HUES64 (cell line): ENCODE measurements around the gene PIP5K1B.
"Not testable (repeated sequence)": the region's sequence is repeated elsewhere in the genome, so short reads cannot be mapped to it uniquely, and the experiment has no call there.

Experiments
- H3K27ac ChIP-seq: 2 replicates; pipeline ENCODE4 v1.7.0; 2013; ENCODE audit warnings: low read depth, low read length, inconsistent platforms
- H3K27me3 ChIP-seq: 2 replicates; pipeline ENCODE4 v1.6.1; 2013; ENCODE audit warnings: mild to moderate bottlenecking, low read length; ENCODE audit not compliant: insufficient read depth
- H3K36me3 ChIP-seq: 2 replicates; pipeline ENCODE4 v1.6.1; 2013; ENCODE audit warnings: mild to moderate bottlenecking, low read length; ENCODE audit not compliant: insufficient read depth
- H3K4me1 ChIP-seq: 2 replicates; pipeline ENCODE4 v1.6.1; 2013; ENCODE audit warnings: mild to moderate bottlenecking, low read length, moderate library complexity; ENCODE audit not compliant: insufficient read depth
- H3K4me3 ChIP-seq: 2 replicates; pipeline ENCODE4 v1.5.1; 2013; ENCODE audit warnings: mild to moderate bottlenecking, low read length, moderate library complexity
- H3K9ac ChIP-seq: 2 replicates; pipeline ENCODE4 v1.6.1; 2013; ENCODE audit warnings: mild to moderate bottlenecking, low read depth, low read length
- H3K9me3 ChIP-seq: 2 replicates; pipeline ENCODE4 v1.6.1; 2013; ENCODE audit warnings: low read depth, low read length; ENCODE audit not compliant: insufficient read depth
- WGBS: fragments of 150-250, 120-280 bp; methylation state at CpG from one replicate; pipeline ENCODE4 v1.1.7; 2013; ENCODE audit warnings: missing lambda C conversion rate; 5-methylcytosine and 5-hydroxymethylcytosine counted together

The PIP5K1B gene

GRCh38 chr9:69036309-69036708 is 331.3 kb downstream of the PIP5K1B start:
- peak overlapping the region; percentile 99 for H3K4me3 ChIP-seq
- WGBS, result 7% methylated on average over 14 of the region's 14 CpGs
- peak overlapping the region; percentile 93 for H3K9ac ChIP-seq
- H3K27me3 ChIP-seq, result no peaks in the 10 kb centered on the region
- no peaks in the 10 kb centered on the region for H3K36me3 ChIP-seq
- H3K27ac ChIP-seq, result peak overlapping the region; percentile 84
- no peaks in the 10 kb centered on the region for H3K4me1 ChIP-seq
- no peaks in the 10 kb centered on the region for H3K9me3 ChIP-seq

- H3K27ac ChIP-seq, result no peak overlapping the region
- no peaks in the 10 kb centered on the region for H3K4me1 ChIP-seq
- no peaks in the 10 kb centered on the region for H3K9me3 ChIP-seq
- H3K9ac ChIP-seq, result peak overlapping the region; percentile 93
- peak overlapping the region; percentile 99 for H3K4me3 ChIP-seq
- H3K27me3 ChIP-seq, result no peaks in the 10 kb centered on the region
- H3K36me3 ChIP-seq, result no peaks in the 10 kb centered on the region
- 71% methylated on average over 10 of the region's 10 CpGs for WGBS
Measured at GRCh38 chr9:69036799-69037198, 331.8 kb downstream of the PIP5K1B start.

GRCh38 chr9:69040646-69041045 is 335.6 kb downstream of the PIP5K1B start:
- no peak overlapping the region for H3K9ac ChIP-seq
- no peak overlapping the region for H3K4me3 ChIP-seq
- no peaks in the 10 kb centered on the region for H3K36me3 ChIP-seq
- H3K27ac ChIP-seq, result no peak overlapping the region
- H3K4me1 ChIP-seq, result peaks cover 26% of the 10 kb centered on the region
- no peaks in the 10 kb centered on the region for H3K27me3 ChIP-seq
- WGBS, result 88% methylated on average over 1 of the region's 2 CpGs
- H3K9me3 ChIP-seq, result no peaks in the 10 kb centered on the region

- Histone ChIP-seq H3K9me3 (no peaks in the 10 kb centered on the region), H3K4me1 (peaks cover 33% of the 10 kb centered on the region), H3K9ac (no peak overlapping the region), H3K36me3 (peaks cover 27% of the 10 kb centered on the region), H3K4me3 (no peak overlapping the region), H3K27ac (no peak overlapping the region; the same call in 1 of the 2 replicates), H3K27me3 (no peaks in the 10 kb centered on the region)
- 70% methylated on average over 7 of the region's 9 CpGs for WGBS
Measured at GRCh38 chr9:69044240-69045219, 339.5 kb downstream of the PIP5K1B start.

GRCh38 chr9:69045821-69046220 is 340.8 kb downstream of the PIP5K1B start:
- Histone ChIP-seq H3K4me1 (peaks cover 33% of the 10 kb centered on the region), H3K36me3 (peaks cover 32% of the 10 kb centered on the region), H3K9ac (no peak overlapping the region), H3K4me3 (no peak overlapping the region), H3K27ac (peak overlapping the region; percentile 32; the same call in 1 of the 2 replicates), H3K27me3 (no peaks in the 10 kb centered on the region), H3K9me3 (no peaks in the 10 kb centered on the region)
- 31% methylated on average over 4 of the region's 4 CpGs for WGBS

- Histone ChIP-seq H3K9ac (no peak overlapping the region), H3K36me3 (peaks cover 39% of the 10 kb centered on the region), H3K27me3 (no peaks in the 10 kb centered on the region), H3K27ac (no peak overlapping the region), H3K4me3 (no peak overlapping the region), H3K4me1 (peaks cover 33% of the 10 kb centered on the region), H3K9me3 (no peaks in the 10 kb centered on the region)
- 89% methylated on average over 4 of the region's 4 CpGs for WGBS
Measured at GRCh38 chr9:69046723-69047122, 341.7 kb downstream of the PIP5K1B start.

GRCh38 chr9:69047371-69047770 is 342.3 kb downstream of the PIP5K1B start:
- Histone ChIP-seq H3K27ac (no peak overlapping the region), H3K9ac (no peak overlapping the region), H3K27me3 (no peaks in the 10 kb centered on the region), H3K36me3 (peaks cover 39% of the 10 kb centered on the region), H3K9me3 (no peaks in the 10 kb centered on the region), H3K4me3 (no peak overlapping the region), H3K4me1 (peaks cover 29% of the 10 kb centered on the region)
- WGBS, result 88% methylated on average over 4 of the region's 4 CpGs

- peaks cover 19% of the 10 kb centered on the region for H3K4me1 ChIP-seq
- H3K9ac ChIP-seq, result no peak overlapping the region
- H3K27me3 ChIP-seq, result no peaks in the 10 kb centered on the region
- peaks cover 39% of the 10 kb centered on the region for H3K36me3 ChIP-seq
- WGBS, result 96% methylated on average over 6 of the region's 6 CpGs
- no peak overlapping the region for H3K27ac ChIP-seq
- H3K9me3 ChIP-seq, result no peaks in the 10 kb centered on the region
- H3K4me3 ChIP-seq, result no peak overlapping the region
Measured at GRCh38 chr9:69049094-69049493, 344.1 kb downstream of the PIP5K1B start.

- WGBS, result 96% methylated on average over 12 of the region's 12 CpGs
- H3K4me3 ChIP-seq, H3K9ac ChIP-seq, H3K9me3 ChIP-seq, H3K4me1 ChIP-seq, H3K27ac ChIP-seq, H3K27me3 ChIP-seq: not testable (repeated sequence)
- peaks cover 46% of the 10 kb centered on the region for H3K36me3 ChIP-seq
Measured at GRCh38 chr9:69050936-69051335, 345.9 kb downstream of the PIP5K1B start.

GRCh38 chr9:69054989-69055388 is 349.9 kb downstream of the PIP5K1B start:
- Histone ChIP-seq H3K4me3 (no peak overlapping the region), H3K9me3 (no peaks in the 10 kb centered on the region), H3K9ac (no peak overlapping the region), H3K27me3 (no peaks in the 10 kb centered on the region), H3K36me3 (peaks cover 43% of the 10 kb centered on the region), H3K4me1 (no peaks in the 10 kb centered on the region), H3K27ac (no peak overlapping the region)
- 86% methylated on average over 1 of the region's 1 CpG for WGBS

- no peaks in the 10 kb centered on the region for H3K9me3 ChIP-seq
- 90% methylated on average over 4 of the region's 4 CpGs for WGBS
- no peaks in the 10 kb centered on the region for H3K27me3 ChIP-seq
- no peak overlapping the region for H3K9ac ChIP-seq
- H3K27ac ChIP-seq, result no peak overlapping the region
- 0 out of 2 replicates have a peak, but pooled peaks cover 8% of the 10 kb centered on the region for H3K4me1 ChIP-seq
- no peak overlapping the region for H3K4me3 ChIP-seq
- H3K36me3 ChIP-seq, result peaks cover 39% of the 10 kb centered on the region
Measured at GRCh38 chr9:69056191-69056815, 351.3 kb downstream of the PIP5K1B start.
